Lower leg skin (tissue), 3 donors: ENCODE data around the gene FGFBP3.

Source experiments
- POLR2A ChIP-seq, 2 donors: fragments of 450-650 bp; IDR thresholded peaks; one replicate each; pipeline ENCODE4 v1.6.1; 2016 to 2017; ENCODE audit warnings: antibody characterized with exemption in 2 of 2, mild to moderate bottlenecking in 1 of 2, moderate library complexity in 1 of 2
- TF ChIP-seq, protein P1 (sequence below), 3 donors: fragments of 450-650 bp; IDR thresholded peaks; one replicate each; pipeline ENCODE4 v1.5.1; 2016; ENCODE audit warnings: antibody characterized with exemption in 3 of 3, mild to moderate bottlenecking in 3 of 3, moderate library complexity in 2 of 3

DNA sequence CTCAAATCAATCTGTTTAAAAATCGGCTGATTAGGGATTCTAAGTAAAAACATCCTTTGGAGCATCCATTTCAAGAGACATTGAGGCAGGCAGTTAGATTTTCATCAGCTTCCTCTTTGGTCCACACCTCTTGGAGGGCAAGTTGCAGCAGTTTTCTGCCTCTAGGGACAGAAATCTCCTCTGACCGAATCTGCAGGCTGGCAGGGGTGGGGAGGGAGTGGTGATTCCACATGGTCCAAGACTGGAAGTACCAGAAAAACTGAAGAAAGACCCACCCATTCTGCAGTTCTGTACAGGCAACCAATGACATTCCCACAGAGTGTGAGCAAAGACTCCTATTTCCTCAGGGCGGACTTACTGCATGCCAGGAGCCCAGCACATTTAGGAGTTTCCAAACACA is 29.0 kb downstream of the FGFBP3 start:
- TF ChIP-seq, protein P1, sequence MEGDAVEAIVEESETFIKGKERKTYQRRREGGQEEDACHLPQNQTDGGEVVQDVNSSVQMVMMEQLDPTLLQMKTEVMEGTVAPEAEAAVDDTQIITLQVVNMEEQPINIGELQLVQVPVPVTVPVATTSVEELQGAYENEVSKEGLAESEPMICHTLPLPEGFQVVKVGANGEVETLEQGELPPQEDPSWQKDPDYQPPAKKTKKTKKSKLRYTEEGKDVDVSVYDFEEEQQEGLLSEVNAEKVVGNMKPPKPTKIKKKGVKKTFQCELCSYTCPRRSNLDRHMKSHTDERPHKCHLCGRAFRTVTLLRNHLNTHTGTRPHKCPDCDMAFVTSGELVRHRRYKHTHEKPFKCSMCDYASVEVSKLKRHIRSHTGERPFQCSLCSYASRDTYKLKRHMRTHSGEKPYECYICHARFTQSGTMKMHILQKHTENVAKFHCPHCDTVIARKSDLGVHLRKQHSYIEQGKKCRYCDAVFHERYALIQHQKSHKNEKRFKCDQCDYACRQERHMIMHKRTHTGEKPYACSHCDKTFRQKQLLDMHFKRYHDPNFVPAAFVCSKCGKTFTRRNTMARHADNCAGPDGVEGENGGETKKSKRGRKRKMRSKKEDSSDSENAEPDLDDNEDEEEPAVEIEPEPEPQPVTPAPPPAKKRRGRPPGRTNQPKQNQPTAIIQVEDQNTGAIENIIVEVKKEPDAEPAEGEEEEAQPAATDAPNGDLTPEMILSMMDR (IDR thresholded peaks at IDR 0.05) = no peak
- no peak for TF ChIP-seq POLR2A (IDR thresholded peaks at IDR 0.05)
